Parathyroid adenoma (tissue), 2 donors: ENCODE results near the gene CFAP58.

Experiments
- H2AFZ ChIP-seq: fragments of 300-600 bp; sonication (generic); one replicate; pipeline ENCODE4 v1.7.0; 2017; ENCODE audit warnings: antibody characterized with exemption, mild to moderate bottlenecking
- H3K27ac ChIP-seq: fragments of 300-600 bp; sonication (generic); one replicate; pipeline ENCODE4 v1.7.0; 2017
- H3K27me3 ChIP-seq: fragments of 300-600 bp; sonication (generic); one replicate; pipeline ENCODE4 v1.7.0; 2017; ENCODE audit warnings: low read length; ENCODE audit not compliant: control insufficient read depth, insufficient read depth
- H3K36me3 ChIP-seq: fragments of 300-600 bp; sonication (generic); one replicate; pipeline ENCODE4 v1.7.0; 2017; ENCODE audit warnings: low read length; ENCODE audit not compliant: control insufficient read depth, insufficient read depth
- H3K4me1 ChIP-seq: fragments of 300-600 bp; sonication (generic); one replicate; pipeline ENCODE4 v1.7.0; 2017; ENCODE audit warnings: control low read depth
- H3K4me2 ChIP-seq: fragments of 300-600 bp; sonication (generic); one replicate; pipeline ENCODE4 v1.7.0; 2017; ENCODE audit warnings: low read length
- H3K4me3 ChIP-seq: fragments of 300-600 bp; sonication (generic); one replicate; pipeline ENCODE4 v1.7.0; 2017; ENCODE audit warnings: low read depth, low read length
- H3K79me2 ChIP-seq: fragments of 300-600 bp; sonication (generic); one replicate; pipeline ENCODE4 v1.7.0; 2017; ENCODE audit warnings: control low read depth
- H3K9ac ChIP-seq: fragments of 300-600 bp; sonication (generic); one replicate; pipeline ENCODE4 v1.7.0; 2017; ENCODE audit warnings: mild to moderate bottlenecking
- H3K9me3 ChIP-seq: fragments of 300-600 bp; sonication (generic); one replicate; pipeline ENCODE4 v1.7.0; 2017; ENCODE audit warnings: low read length; ENCODE audit not compliant: control insufficient read depth
- TF ChIP-seq, protein P1 (sequence below): fragments of 300-600 bp; sonication (generic); IDR thresholded peaks from one replicate; pipeline ENCODE4 v1.7.0; 2017; ENCODE audit warnings: antibody characterized with exemption, mild to moderate bottlenecking
- donor health status: primary hyperparathyroidism.

The CFAP58 gene

GRCh38 chr10:104337985-104338735, 15.5 kb upstream of the CFAP58 start, which contains the start of gene ITPRIP:
TSS of gene ITPRIP (minus strand) at chr10:104338465. CDS start at chr10:104316051, 22,414 bp downstream.
- Histone ChIP-seq H2AFZ (peak within 1 kb of the TSS; percentile 98), H3K4me3 (peak within 1 kb of the TSS; percentile 96), H3K36me3 (no peaks in the 10 kb centered on the region), H3K4me1 (peaks cover 4% of the 10 kb centered on the region), H3K9ac (peak within 1 kb of the TSS; percentile 39), H3K4me2 (peak within 1 kb of the TSS; percentile 86), H3K27ac (peak within 1 kb of the TSS; percentile 93), H3K9me3 (no peaks in the 10 kb centered on the region), H3K27me3 (no peaks in the 10 kb centered on the region), H3K79me2 (peaks cover 17% of the 10 kb centered on the region)
- TF ChIP-seq, protein P1, sequence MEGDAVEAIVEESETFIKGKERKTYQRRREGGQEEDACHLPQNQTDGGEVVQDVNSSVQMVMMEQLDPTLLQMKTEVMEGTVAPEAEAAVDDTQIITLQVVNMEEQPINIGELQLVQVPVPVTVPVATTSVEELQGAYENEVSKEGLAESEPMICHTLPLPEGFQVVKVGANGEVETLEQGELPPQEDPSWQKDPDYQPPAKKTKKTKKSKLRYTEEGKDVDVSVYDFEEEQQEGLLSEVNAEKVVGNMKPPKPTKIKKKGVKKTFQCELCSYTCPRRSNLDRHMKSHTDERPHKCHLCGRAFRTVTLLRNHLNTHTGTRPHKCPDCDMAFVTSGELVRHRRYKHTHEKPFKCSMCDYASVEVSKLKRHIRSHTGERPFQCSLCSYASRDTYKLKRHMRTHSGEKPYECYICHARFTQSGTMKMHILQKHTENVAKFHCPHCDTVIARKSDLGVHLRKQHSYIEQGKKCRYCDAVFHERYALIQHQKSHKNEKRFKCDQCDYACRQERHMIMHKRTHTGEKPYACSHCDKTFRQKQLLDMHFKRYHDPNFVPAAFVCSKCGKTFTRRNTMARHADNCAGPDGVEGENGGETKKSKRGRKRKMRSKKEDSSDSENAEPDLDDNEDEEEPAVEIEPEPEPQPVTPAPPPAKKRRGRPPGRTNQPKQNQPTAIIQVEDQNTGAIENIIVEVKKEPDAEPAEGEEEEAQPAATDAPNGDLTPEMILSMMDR: peak; percentile 14

GRCh38 chr10:104339469-104340110, 14.0 kb upstream of the CFAP58 start:
- Histone ChIP-seq H3K4me1 (peaks cover 4% of the 10 kb centered on the region), H2AFZ (peak overlapping the region; percentile 98), H3K27ac (peak overlapping the region; percentile 93), H3K9me3 (no peaks in the 10 kb centered on the region), H3K36me3 (no peaks in the 10 kb centered on the region), H3K27me3 (no peaks in the 10 kb centered on the region), H3K4me2 (peak overlapping the region; percentile 86), H3K9ac (no peak overlapping the region), H3K4me3 (peak overlapping the region; percentile 96), H3K79me2 (peaks cover 10% of the 10 kb centered on the region)
- TF ChIP-seq, protein P1: no peak

DNA sequence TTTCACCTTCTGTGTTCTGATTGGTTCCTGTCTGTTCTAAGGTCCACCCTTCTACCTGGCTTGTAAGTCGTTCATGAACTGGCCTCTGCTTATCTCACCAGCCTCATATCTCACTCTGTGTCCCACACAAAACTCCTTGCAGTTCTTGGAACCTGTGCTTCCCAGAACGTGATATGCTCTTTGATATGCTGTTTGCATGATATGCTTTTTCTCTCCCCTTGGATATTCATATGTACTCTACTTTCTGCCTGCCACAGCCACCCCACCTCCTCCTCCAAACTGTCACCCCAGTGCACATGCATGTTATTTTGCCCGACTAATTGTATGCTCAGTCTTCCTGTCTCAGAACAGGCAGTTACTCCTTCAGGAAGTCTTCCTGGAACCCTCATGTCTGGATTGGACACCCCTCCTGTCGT, 13.5 kb upstream of the CFAP58 start:
- Histone ChIP-seq H3K27me3 (no peaks in the 10 kb centered on the region), H3K27ac (peak overlapping the region; percentile 93), H3K9me3 (no peaks in the 10 kb centered on the region), H3K9ac (no peak overlapping the region), H3K4me3 (peak overlapping the region; percentile 96), H3K36me3 (no peaks in the 10 kb centered on the region), H2AFZ (peak overlapping the region; percentile 98), H3K79me2 (peaks cover 8% of the 10 kb centered on the region), H3K4me1 (peaks cover 4% of the 10 kb centered on the region), H3K4me2 (peak overlapping the region; percentile 86)
- TF ChIP-seq, protein P1: no peak

DNA sequence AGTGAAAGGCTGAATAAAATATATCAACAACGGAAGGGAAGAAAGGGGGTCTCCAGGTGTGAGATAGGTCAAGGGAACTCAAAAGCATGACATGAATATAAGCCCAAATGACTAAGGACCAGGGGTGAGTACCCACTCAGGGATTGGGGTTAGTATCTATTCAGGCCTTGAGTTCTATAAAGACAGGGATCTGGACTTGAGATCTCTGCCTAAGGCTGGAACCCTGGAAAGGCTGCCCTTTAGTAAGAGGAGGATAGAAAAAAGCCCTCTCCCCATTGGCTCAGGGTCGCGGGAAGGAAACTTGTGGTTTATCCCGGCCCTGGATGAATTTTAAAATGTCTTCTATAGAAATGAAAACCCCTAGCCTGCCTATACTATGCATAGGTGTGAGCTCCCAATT, 13.0 kb upstream of the CFAP58 start:
- H3K9me3 ChIP-seq: no peaks in the 10 kb centered on the region
- no peak overlapping the region for H3K4me2 ChIP-seq
- H3K4me1 ChIP-seq: peaks cover 4% of the 10 kb centered on the region
- no peaks in the 10 kb centered on the region for H3K36me3 ChIP-seq
- no peak overlapping the region for H3K4me3 ChIP-seq
- peaks cover 8% of the 10 kb centered on the region for H3K79me2 ChIP-seq
- H2AFZ ChIP-seq: peak overlapping the region; percentile 98
- TF ChIP-seq, protein P1: no peak
- H3K27me3 ChIP-seq: no peaks in the 10 kb centered on the region
- no peak overlapping the region for H3K9ac ChIP-seq
- H3K27ac ChIP-seq: peak overlapping the region; percentile 93
